Activated CD4-positive, alpha-beta memory T cell treated with anti-CD3 and anti-CD28 coated beads for 36 hours (primary cell): Measurements from ENCODE around the gene SDC3. TPM values are rescaled to one million over a fixed set of nuclear protein-coding genes. Genes with fewer than 3 reads are reported as not detected.
"Not testable (repeated sequence)": the region's sequence is repeated elsewhere in the genome, so short reads cannot be mapped to it uniquely, and the experiment has no call there.

Experiments used
- CTCF ChIA-PET: fragments of 350-600 bp; sonication (Branson Sonifier 250); formaldehyde crosslinking; loops from one replicate; lab custom pipeline; 2021; ENCODE audit warnings: antibody characterized with exemption, inconsistent platforms; lab: Charles Lee
- POLR2A ChIA-PET: fragments of 350-600 bp; sonication (Branson Sonifier 250); formaldehyde crosslinking; loops from one replicate; lab custom pipeline; 2021; ENCODE audit warnings: antibody characterized with exemption; lab: Charles Lee
- DNase-seq: peaks from one replicate; pipeline ENCODE4 v3.0.0-alpha.2; 2020
- H3K27ac Mint-ChIP-seq: one replicate; pipeline ENCODE4 v1.8.0; 2021; ENCODE audit warnings: mixed read lengths
- H3K27me3 Mint-ChIP-seq: one replicate; pipeline ENCODE4 v1.8.0; 2021; ENCODE audit warnings: mixed read lengths
- H3K36me3 Mint-ChIP-seq: one replicate; pipeline ENCODE4 v1.8.0; 2021; ENCODE audit warnings: mixed read lengths
- H3K4me1 Mint-ChIP-seq: one replicate; pipeline ENCODE4 v1.8.0; 2021; ENCODE audit warnings: low read depth, mixed read lengths
- H3K4me3 Mint-ChIP-seq: one replicate; pipeline ENCODE4 v1.8.0; 2021; ENCODE audit warnings: mild to moderate bottlenecking, mixed read lengths
- H3K9me3 Mint-ChIP-seq: one replicate; pipeline ENCODE4 v1.8.0; 2021; ENCODE audit warnings: mixed read lengths
- intact Hi-C: fragments of 100-400 bp; cut with micrococcal nuclease; formaldehyde crosslinking; loops from one replicate; pipeline ENCODE4 v1.15.1; 2023
- total RNA-seq, 2 experiments: library from RNA; stranded (reverse); gene quantifications; one replicate each; pipeline ENCODE4 v1.2.3, GENCODE V29; 2021

Gene SDC3
- total RNA-seq, 2 experiments from 2014 or later = 0.12 to 0.17 TPM

- peaks cover 35% of the 10 kb centered on the region for H3K36me3 Mint-ChIP-seq
- H3K27ac Mint-ChIP-seq = no peak overlapping the region
- H3K27me3 Mint-ChIP-seq = no peaks in the 10 kb centered on the region
- no peak for DNase-seq
- no peaks in the 10 kb centered on the region for H3K4me1 Mint-ChIP-seq
- ChIA-PET POLR2A (no interaction called here), CTCF (interaction anchor here (0.8 to 1.6 kb wide), 4 partner anchors 12 to 223 kb away, joined by 3 to 7 read pairs (median 3); no protein-coding TSS in a partner anchor)
- no peak overlapping the region for H3K4me3 Mint-ChIP-seq
- no peaks in the 10 kb centered on the region for H3K9me3 Mint-ChIP-seq
- intact Hi-C loops = no loop called here
These were observed 33.9 kb upstream of the SDC3 start for GRCh38 chr1:30942326-30942963.

- Mint-ChIP-seq H3K27ac (no peak overlapping the region), H3K4me3 (no peak overlapping the region), H3K27me3 (no peaks in the 10 kb centered on the region), H3K36me3 (peaks cover 41% of the 10 kb centered on the region), H3K4me1 (no peaks in the 10 kb centered on the region), H3K9me3 (no peaks in the 10 kb centered on the region)
- ChIA-PET CTCF (no interaction called here), POLR2A (no interaction called here)
- DNase-seq = no peak
- intact Hi-C loops = no loop called here
These were observed 32.0 kb upstream of the SDC3 start for GRCh38 chr1:30940541-30940940.

- intact Hi-C loops = no loop called here
- POLR2A ChIA-PET = no interaction called here
- Mint-ChIP-seq H3K36me3 (peaks cover 39% of the 10 kb centered on the region), H3K27me3 (no peaks in the 10 kb centered on the region), H3K4me1 (no peaks in the 10 kb centered on the region), H3K4me3 (no peak overlapping the region), H3K9me3 (no peaks in the 10 kb centered on the region), H3K27ac (peak overlapping the region; percentile 28)
- CTCF ChIA-PET = no interaction called here
- DNase-seq = no peak
These were observed 28.1 kb upstream of the SDC3 start for GRCh38 chr1:30936541-30937171.

GRCh38 chr1:30935758-30936157 lies 27.2 kb upstream of the SDC3 start:
- CTCF ChIA-PET = interaction anchor here (1.2 kb wide), 1 partner anchor 133 kb away, joined by 3 read pairs; no protein-coding TSS in a partner anchor
- POLR2A ChIA-PET = not testable (repeated sequence)

GRCh38 chr1:30934613-30935012 lies 26.1 kb upstream of the SDC3 start:
- POLR2A ChIA-PET = no interaction called here

More at GRCh38 chr1:30935758-30936157, 27.2 kb upstream of the SDC3 start:
- H3K36me3 Mint-ChIP-seq = peaks cover 36% of the 10 kb centered on the region
- H3K4me1 Mint-ChIP-seq, H3K27me3 Mint-ChIP-seq, H3K27ac Mint-ChIP-seq, intact Hi-C loops, H3K4me3 Mint-ChIP-seq, H3K9me3 Mint-ChIP-seq, DNase-seq: not testable (repeated sequence)

GRCh38 chr1:30933874-30934252 lies 25.3 kb upstream of the SDC3 start:
- Mint-ChIP-seq H3K4me3 (no peak overlapping the region), H3K27me3 (no peaks in the 10 kb centered on the region), H3K4me1 (no peaks in the 10 kb centered on the region), H3K36me3 (peaks cover 29% of the 10 kb centered on the region), H3K9me3 (no peaks in the 10 kb centered on the region), H3K27ac (peak overlapping the region; percentile 50)
- no peak for DNase-seq
- intact Hi-C loops = no loop called here
- POLR2A ChIA-PET = no interaction called here
- CTCF ChIA-PET = interaction anchor here (0.8 to 1.5 kb wide), 3 partner anchors 132 to 215 kb away, joined by 3 to 8 read pairs (median 7); no protein-coding TSS in a partner anchor

More at GRCh38 chr1:30934613-30935012, 26.1 kb upstream of the SDC3 start:
- Mint-ChIP-seq H3K27ac (peak overlapping the region; percentile 59), H3K4me1 (no peaks in the 10 kb centered on the region), H3K27me3 (no peaks in the 10 kb centered on the region), H3K9me3 (no peaks in the 10 kb centered on the region), H3K4me3 (no peak overlapping the region), H3K36me3 (peaks cover 32% of the 10 kb centered on the region)
- CTCF ChIA-PET = interaction anchor here (1.2 to 1.5 kb wide), 3 partner anchors 132 to 155 kb away, joined by 3 to 8 read pairs (median 7); no protein-coding TSS in a partner anchor
- intact Hi-C loops = no loop called here
- no peak for DNase-seq

- peaks cover 21% of the 10 kb centered on the region for H3K36me3 Mint-ChIP-seq
- no peaks in the 10 kb centered on the region for H3K27me3 Mint-ChIP-seq
- H3K4me1 Mint-ChIP-seq = no peaks in the 10 kb centered on the region
- H3K4me3 Mint-ChIP-seq = no peak overlapping the region
- no peak for DNase-seq
- ChIA-PET CTCF (interaction anchor here (1.3 to 11.8 kb wide), 4 partner anchors 11 to 151 kb away, joined by 3 to 122 read pairs (median 6); no protein-coding TSS in a partner anchor), POLR2A (no interaction called here)
- intact Hi-C loops = no loop called here
- H3K9me3 Mint-ChIP-seq = no peaks in the 10 kb centered on the region
- peak overlapping the region; percentile 25 for H3K27ac Mint-ChIP-seq
These were observed 22.1 kb upstream of the SDC3 start for GRCh38 chr1:30930631-30931173.

- Mint-ChIP-seq H3K9me3 (no peaks in the 10 kb centered on the region), H3K4me1 (no peaks in the 10 kb centered on the region), H3K27ac (no peak overlapping the region), H3K27me3 (no peaks in the 10 kb centered on the region), H3K36me3 (peaks cover 16% of the 10 kb centered on the region), H3K4me3 (no peak overlapping the region)
- CTCF ChIA-PET = interaction anchor here (1.2 to 11.8 kb wide), 8 partner anchors 11 to 211 kb away, joined by 3 to 122 read pairs (median 7); no protein-coding TSS in a partner anchor
- POLR2A ChIA-PET = no interaction called here
- intact Hi-C loops = loop anchor here (1.0 kb wide), 3 partner anchors 129 to 211 kb away; no protein-coding TSS in a partner anchor
- no peak for DNase-seq
These were observed 21.5 kb upstream of the SDC3 start for GRCh38 chr1:30929944-30930525.

GRCh38 chr1:30929135-30929889 lies 20.8 kb upstream of the SDC3 start:
- peak; percentile 60 for DNase-seq
- H3K27me3 Mint-ChIP-seq = no peaks in the 10 kb centered on the region
- peaks cover 10% of the 10 kb centered on the region for H3K36me3 Mint-ChIP-seq
- CTCF ChIA-PET = interaction anchor here (0.6 to 11.8 kb wide), 14 partner anchors 10 to 222 kb away, joined by 3 to 122 read pairs (median 6); no protein-coding TSS in a partner anchor
- intact Hi-C loops = loop anchor here (1.0 kb wide), 3 partner anchors 128 to 210 kb away; no protein-coding TSS in a partner anchor
- no peaks in the 10 kb centered on the region for H3K9me3 Mint-ChIP-seq
- POLR2A ChIA-PET = interaction anchor here (1.8 kb wide), 1 partner anchor 127 kb away, joined by 4 read pairs; no protein-coding TSS in a partner anchor
- no peak overlapping the region for H3K27ac Mint-ChIP-seq
- no peak overlapping the region for H3K4me3 Mint-ChIP-seq
- H3K4me1 Mint-ChIP-seq = no peaks in the 10 kb centered on the region

GRCh38 chr1:30928789-30929134 lies 20.2 kb upstream of the SDC3 start:
- POLR2A ChIA-PET = interaction anchor here (1.8 kb wide), 1 partner anchor 127 kb away, joined by 4 read pairs; no protein-coding TSS in a partner anchor
- no peak overlapping the region for H3K27ac Mint-ChIP-seq
- no peaks in the 10 kb centered on the region for H3K27me3 Mint-ChIP-seq
- H3K9me3 Mint-ChIP-seq = no peaks in the 10 kb centered on the region
- H3K36me3 Mint-ChIP-seq = peaks cover 5% of the 10 kb centered on the region
- DNase-seq = no peak
- CTCF ChIA-PET = interaction anchor here (0.9 to 11.8 kb wide), 11 partner anchors 9 to 223 kb away, joined by 3 to 122 read pairs (median 7); no protein-coding TSS in a partner anchor
- intact Hi-C loops = loop anchor here (1.0 kb wide), 3 partner anchors 127 to 209 kb away; no protein-coding TSS in a partner anchor
- no peaks in the 10 kb centered on the region for H3K4me1 Mint-ChIP-seq
- H3K4me3 Mint-ChIP-seq = no peak overlapping the region

- Mint-ChIP-seq H3K4me3 (no peak overlapping the region), H3K27me3 (no peaks in the 10 kb centered on the region), H3K9me3 (no peaks in the 10 kb centered on the region), H3K27ac (no peak overlapping the region), H3K4me1 (no peaks in the 10 kb centered on the region), H3K36me3 (peaks cover 3% of the 10 kb centered on the region)
- POLR2A ChIA-PET = interaction anchor here (1.8 kb wide), 1 partner anchor 126 kb away, joined by 4 read pairs; no protein-coding TSS in a partner anchor
- no peak for DNase-seq
- CTCF ChIA-PET = interaction anchor here (0.6 to 11.8 kb wide), 11 partner anchors 9 to 898 kb away, joined by 3 to 122 read pairs (median 7); no protein-coding TSS in a partner anchor
- intact Hi-C loops = no loop called here
These were observed 19.6 kb upstream of the SDC3 start for GRCh38 chr1:30928171-30928570.
